ENCODE measurements around the gene CCDC54.

DNA sequence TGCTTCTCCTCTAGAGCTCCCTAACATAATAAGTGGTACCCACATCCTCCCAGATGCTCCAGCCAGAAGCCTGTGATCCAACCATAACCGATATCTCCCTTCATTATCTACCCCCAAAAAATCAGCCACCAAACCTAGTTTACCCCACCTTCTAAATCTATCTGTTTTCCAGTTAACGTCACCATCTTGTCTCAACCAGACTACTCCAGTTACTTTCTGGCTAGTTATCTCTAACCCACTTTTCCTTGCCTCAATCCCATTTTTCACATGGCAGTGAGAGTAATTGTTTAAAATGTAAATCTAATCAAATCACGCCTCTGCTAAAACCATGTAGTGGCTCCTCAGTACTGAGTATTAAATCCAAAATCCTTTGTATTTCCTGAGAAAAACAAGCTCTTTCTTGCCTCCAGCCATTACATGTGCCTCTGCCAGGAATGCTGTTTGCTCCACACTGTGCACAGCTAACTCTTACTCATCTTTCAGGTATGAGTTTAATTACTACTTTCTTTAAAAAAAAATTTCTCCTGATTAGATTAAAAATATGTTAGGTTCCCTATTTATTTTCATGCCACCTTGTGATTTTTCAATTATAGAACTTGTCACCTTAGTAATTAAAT, 15.4 kb downstream of the CCDC54 start:
- TF ChIP-seq, protein P1, sequence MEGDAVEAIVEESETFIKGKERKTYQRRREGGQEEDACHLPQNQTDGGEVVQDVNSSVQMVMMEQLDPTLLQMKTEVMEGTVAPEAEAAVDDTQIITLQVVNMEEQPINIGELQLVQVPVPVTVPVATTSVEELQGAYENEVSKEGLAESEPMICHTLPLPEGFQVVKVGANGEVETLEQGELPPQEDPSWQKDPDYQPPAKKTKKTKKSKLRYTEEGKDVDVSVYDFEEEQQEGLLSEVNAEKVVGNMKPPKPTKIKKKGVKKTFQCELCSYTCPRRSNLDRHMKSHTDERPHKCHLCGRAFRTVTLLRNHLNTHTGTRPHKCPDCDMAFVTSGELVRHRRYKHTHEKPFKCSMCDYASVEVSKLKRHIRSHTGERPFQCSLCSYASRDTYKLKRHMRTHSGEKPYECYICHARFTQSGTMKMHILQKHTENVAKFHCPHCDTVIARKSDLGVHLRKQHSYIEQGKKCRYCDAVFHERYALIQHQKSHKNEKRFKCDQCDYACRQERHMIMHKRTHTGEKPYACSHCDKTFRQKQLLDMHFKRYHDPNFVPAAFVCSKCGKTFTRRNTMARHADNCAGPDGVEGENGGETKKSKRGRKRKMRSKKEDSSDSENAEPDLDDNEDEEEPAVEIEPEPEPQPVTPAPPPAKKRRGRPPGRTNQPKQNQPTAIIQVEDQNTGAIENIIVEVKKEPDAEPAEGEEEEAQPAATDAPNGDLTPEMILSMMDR (IDR thresholded peaks at IDR 0.05): no peak
- no peak for TF ChIP-seq POLR2A (IDR thresholded peaks at IDR 0.05)

Data from tibial nerve (tissue), 3 donors.